Progenitor cell of endocrine pancreas (in vitro differentiated cells): ENCODE results near the gene COX7B. TPM values are rescaled to one million over a fixed set of nuclear protein-coding genes. Genes with fewer than 3 reads are reported as not detected.

Experiments used
- DNase-seq: peaks from one replicate; pipeline ENCODE4 v3.0.0; 2021; ENCODE audit warnings: low spot score; ENCODE audit not compliant: unreplicated experiment
- H3K27ac Mint-ChIP-seq: 2 replicates; pipeline ENCODE4 v1.8.0; 2021; ENCODE audit warnings: mild to moderate bottlenecking, moderate library complexity, mixed read lengths
- H3K27me3 Mint-ChIP-seq: 2 replicates; pipeline ENCODE4 v1.8.0; 2021; ENCODE audit warnings: mixed read lengths
- H3K36me3 Mint-ChIP-seq: 2 replicates; pipeline ENCODE4 v1.8.0; 2022; ENCODE audit warnings: mixed read lengths; ENCODE audit not compliant: insufficient read depth
- H3K4me1 Mint-ChIP-seq: 2 replicates; pipeline ENCODE4 v1.8.0; 2021; ENCODE audit warnings: low read depth, mixed read lengths
- H3K4me3 Mint-ChIP-seq: 2 replicates; pipeline ENCODE4 v1.8.0; 2021; ENCODE audit warnings: low read depth, mild to moderate bottlenecking, moderate library complexity, mixed read lengths
- H3K9me3 Mint-ChIP-seq: 2 replicates; pipeline ENCODE4 v1.8.0; 2021; ENCODE audit warnings: low read depth, mixed read lengths
- total RNA-seq: library from RNA; stranded (reverse); gene quantifications from 2 replicates; pipeline ENCODE4 v1.2.1, GENCODE V29; 2021
- TF ChIP-seq, protein P1 (sequence below): fragments of 200-600 bp; sonication (generic); IDR thresholded peaks from one replicate; pipeline ENCODE4 v1.5.0; 2021; ENCODE audit warnings: antibody characterized with exemption, mild to moderate bottlenecking; ENCODE audit not compliant: unreplicated experiment

The COX7B gene
- total RNA-seq, 1 donor from 2014 or later: 178 TPM

DNA sequence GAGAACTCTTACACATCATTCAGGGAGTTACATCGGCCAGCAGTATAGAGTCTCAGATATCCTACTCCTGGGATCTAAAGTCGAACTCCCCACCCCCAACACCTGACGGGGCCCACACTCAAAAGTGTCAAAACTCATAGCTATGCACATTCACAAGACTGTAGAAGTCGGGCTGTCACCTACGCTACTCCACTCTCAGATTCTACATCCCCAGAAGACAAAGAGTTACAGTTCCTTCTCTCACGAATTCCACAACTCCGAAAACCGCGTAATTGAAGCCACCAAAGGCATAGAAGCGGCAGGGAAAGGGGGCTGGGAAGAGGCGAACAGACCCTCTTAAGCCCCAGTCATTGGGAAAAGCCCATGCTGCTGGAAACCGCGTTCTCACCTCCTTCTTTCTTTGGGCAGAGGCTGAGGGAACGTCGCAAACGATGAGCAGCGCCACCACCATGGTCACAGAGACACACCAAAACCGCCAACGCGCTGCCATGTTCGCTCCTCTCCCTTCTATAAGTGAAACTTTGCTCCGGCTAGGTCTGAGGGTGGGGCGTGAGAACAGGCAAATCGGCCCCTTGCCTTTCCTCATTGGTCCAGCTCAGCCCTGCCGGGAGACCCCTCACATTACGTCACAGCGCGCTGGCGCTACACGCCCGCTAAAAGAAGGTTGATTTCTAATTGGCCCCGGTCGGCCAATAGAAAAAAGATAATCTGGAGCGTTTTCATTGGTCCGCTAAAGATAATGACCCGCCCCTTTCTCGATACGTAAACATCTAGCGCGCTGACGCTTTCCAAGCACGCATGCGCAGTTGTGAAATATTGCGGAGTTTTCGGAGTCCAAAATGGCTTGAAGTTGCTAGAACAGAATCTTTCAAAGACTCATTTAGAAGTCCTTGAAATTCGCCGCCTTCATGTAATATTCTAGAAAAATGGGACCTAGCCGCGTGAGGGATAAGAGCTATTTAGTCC, 4.1 kb upstream of the COX7B start, which contains the start of gene MAGT1:
Gene MAGT1, minus strand, starts transcription at position 515 of the 966 bp plus-strand sequence. Its CDS starts 25 bp downstream, at position 490.
- no peaks in the 10 kb centered on the region for H3K36me3 Mint-ChIP-seq
- DNase-seq: peak; percentile 72
- H3K27ac Mint-ChIP-seq: peak within 1 kb of the TSS; percentile 98
- H3K4me3 Mint-ChIP-seq: peak within 1 kb of the TSS; percentile 93
- H3K4me1 Mint-ChIP-seq: peaks cover 7% of the 10 kb centered on the region
- TF ChIP-seq, protein P1, sequence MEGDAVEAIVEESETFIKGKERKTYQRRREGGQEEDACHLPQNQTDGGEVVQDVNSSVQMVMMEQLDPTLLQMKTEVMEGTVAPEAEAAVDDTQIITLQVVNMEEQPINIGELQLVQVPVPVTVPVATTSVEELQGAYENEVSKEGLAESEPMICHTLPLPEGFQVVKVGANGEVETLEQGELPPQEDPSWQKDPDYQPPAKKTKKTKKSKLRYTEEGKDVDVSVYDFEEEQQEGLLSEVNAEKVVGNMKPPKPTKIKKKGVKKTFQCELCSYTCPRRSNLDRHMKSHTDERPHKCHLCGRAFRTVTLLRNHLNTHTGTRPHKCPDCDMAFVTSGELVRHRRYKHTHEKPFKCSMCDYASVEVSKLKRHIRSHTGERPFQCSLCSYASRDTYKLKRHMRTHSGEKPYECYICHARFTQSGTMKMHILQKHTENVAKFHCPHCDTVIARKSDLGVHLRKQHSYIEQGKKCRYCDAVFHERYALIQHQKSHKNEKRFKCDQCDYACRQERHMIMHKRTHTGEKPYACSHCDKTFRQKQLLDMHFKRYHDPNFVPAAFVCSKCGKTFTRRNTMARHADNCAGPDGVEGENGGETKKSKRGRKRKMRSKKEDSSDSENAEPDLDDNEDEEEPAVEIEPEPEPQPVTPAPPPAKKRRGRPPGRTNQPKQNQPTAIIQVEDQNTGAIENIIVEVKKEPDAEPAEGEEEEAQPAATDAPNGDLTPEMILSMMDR: no peak
- no peaks in the 10 kb centered on the region for H3K27me3 Mint-ChIP-seq
- peaks cover 14% of the 10 kb centered on the region for H3K9me3 Mint-ChIP-seq

DNA sequence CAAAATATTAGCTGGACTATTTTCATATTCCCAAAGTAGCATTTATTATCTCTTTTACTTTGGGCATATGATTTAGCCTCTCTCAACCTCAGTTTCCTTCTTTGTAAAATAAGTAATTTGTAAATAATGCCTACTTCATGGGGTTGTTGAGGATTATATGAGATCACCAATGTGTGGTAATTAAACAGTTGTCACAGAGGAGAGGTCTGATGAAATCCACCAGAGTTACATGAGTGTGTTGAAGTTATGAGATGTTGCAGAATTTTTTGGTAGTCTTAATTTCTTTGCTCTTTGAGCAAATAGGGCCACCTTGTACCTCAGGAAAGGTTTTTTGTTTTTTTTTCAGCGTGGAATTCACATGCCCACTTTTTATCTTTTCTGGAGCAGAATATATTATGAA, 1.4 kb downstream of the COX7B start:
- peaks cover 9% of the 10 kb centered on the region for H3K36me3 Mint-ChIP-seq
- peaks cover 5% of the 10 kb centered on the region for H3K4me1 Mint-ChIP-seq
- no peak for DNase-seq
- peak overlapping the region; percentile 84 for H3K4me3 Mint-ChIP-seq
- H3K27me3 Mint-ChIP-seq: no peaks in the 10 kb centered on the region
- TF ChIP-seq, protein P1: no peak
- no peak overlapping the region for H3K27ac Mint-ChIP-seq
- H3K9me3 Mint-ChIP-seq: peaks cover 8% of the 10 kb centered on the region

DNA sequence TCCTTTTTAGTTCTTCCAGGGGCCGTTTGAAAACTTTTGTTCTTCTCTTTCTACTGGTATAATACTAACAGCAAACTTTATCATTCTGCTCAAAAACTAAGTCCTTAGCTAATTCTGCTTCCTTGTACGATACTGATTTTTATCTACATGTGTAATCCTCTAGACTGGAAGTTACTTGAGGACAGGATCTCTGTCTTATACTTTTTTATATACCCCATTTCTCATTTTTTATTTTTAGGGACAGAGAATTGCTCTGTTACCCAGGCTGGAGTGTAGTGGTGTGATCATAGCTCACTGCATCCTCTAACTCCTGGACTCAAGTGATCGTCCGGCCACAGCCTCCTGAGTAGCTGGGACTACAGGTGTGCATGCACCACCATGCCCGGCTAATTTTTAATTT, 2.2 kb downstream of the COX7B start:
- Mint-ChIP-seq H3K4me1 (peaks cover 5% of the 10 kb centered on the region), H3K9me3 (peaks cover 7% of the 10 kb centered on the region), H3K4me3 (peak overlapping the region; percentile 19), H3K36me3 (peaks cover 9% of the 10 kb centered on the region), H3K27me3 (no peaks in the 10 kb centered on the region), H3K27ac (no peak overlapping the region)
- TF ChIP-seq, protein P1: no peak
- DNase-seq: no peak

DNA sequence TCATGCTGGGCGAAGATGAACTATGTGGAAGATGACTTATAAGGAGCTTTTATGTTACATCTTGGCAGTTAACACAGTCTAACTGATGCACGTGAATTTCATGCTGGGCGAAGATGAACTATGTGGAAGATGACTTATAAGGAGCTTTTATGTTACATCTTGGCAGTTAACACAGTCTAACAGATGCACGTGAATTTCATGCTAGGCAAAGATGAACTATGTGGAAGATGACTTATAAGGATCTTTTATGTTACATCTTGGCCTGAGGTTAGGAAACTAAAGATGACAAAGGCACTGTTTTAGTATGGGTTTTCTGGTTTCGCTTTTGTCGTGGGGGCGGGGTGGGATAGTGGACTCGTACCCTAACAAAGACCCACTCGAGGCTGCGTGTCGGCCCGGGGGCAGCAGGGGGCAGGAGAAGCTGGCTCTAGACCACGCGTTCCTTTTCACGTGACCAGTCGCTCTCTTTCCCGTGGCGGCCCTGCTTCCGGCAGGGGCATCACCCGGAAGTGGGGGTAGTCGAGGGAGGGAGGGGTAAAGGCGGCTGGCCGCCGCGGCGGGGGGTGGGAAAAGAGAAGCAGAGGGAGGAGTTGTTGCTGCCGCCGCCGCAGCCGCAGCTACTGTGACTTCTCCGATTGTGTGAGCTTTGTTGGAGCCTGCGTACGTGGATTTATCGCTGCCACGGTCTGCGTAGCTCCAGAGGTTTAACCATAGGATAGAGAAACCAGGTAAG, 11.0 kb downstream of the COX7B start, which contains the start of gene ATP7A:
Gene ATP7A, plus strand, starts transcription at position 586 of the 733 bp plus-strand sequence. CDS start 60,949 bp downstream, outside the sequence.
- H3K27me3 Mint-ChIP-seq: no peaks in the 10 kb centered on the region
- TF ChIP-seq, protein P1: peak; percentile 53
- peaks cover 3% of the 10 kb centered on the region for H3K9me3 Mint-ChIP-seq
- DNase-seq: peak; percentile 78
- H3K4me1 Mint-ChIP-seq: peaks cover 10% of the 10 kb centered on the region
- H3K4me3 Mint-ChIP-seq: peak within 1 kb of the TSS; percentile 94
- no peaks in the 10 kb centered on the region for H3K36me3 Mint-ChIP-seq
- H3K27ac Mint-ChIP-seq: peak within 1 kb of the TSS; percentile 98
